ENCODE measurements around the gene CMTM6.
"Not testable (repeated sequence)": the region's sequence is repeated elsewhere in the genome, so short reads cannot be mapped to it uniquely, and the experiment has no call there.

Gene CMTM6

DNA sequence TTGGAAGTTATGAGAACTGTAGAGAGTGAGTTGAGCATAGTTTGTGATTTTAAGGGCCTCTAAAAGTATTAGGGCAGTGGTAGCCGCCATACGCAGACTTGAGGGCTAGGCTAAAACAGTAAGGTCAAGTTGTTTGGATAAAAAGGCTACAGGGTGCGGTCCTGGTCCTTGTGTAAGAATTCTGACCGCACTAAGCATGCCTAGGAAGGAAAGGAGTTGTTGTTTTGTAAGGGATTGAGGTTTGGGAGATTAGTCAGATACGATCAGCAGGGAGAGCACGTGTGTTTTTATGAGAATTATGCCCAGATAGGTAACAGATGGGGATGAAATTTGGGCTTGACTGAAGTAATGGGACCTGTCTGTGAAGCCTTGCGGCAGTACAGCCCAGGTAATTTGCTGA lies 39.2 kb downstream of the CMTM6 start:
- H3K36me3 ChIP-seq (ENCODE audit: control insufficient read depth in 1 of 2, insufficient read depth in 2 of 2, low read length in 2 of 2); H3K4me1 ChIP-seq (ENCODE audit: control insufficient read depth in 1 of 2, insufficient read depth in 2 of 2, low read length in 2 of 2); H3K9me3 ChIP-seq (ENCODE audit: control insufficient read depth in 1 of 2, low read length in 2 of 2); H3K27me3 ChIP-seq (ENCODE audit: low read depth, low read length); H3K4me3 ChIP-seq (ENCODE audit: low read depth in 1 of 2, low read length in 2 of 2); H3K27ac ChIP-seq (ENCODE audit: low read length): not testable (repeated sequence)

- H3K4me1 ChIP-seq (ENCODE audit: control insufficient read depth in 1 of 2, insufficient read depth in 2 of 2, low read length in 2 of 2); H3K27me3 ChIP-seq (ENCODE audit: low read depth, low read length); H3K36me3 ChIP-seq (ENCODE audit: control insufficient read depth in 1 of 2, insufficient read depth in 2 of 2, low read length in 2 of 2); H3K27ac ChIP-seq (ENCODE audit: low read length); H3K9me3 ChIP-seq (ENCODE audit: control insufficient read depth in 1 of 2, low read length in 2 of 2); H3K4me3 ChIP-seq (ENCODE audit: low read depth in 1 of 2, low read length in 2 of 2): not testable (repeated sequence)
Observed at GRCh38 chr3:32462191-32462986, 40.3 kb downstream of the CMTM6 start.

GRCh38 chr3:32460817-32461496 lies 41.7 kb downstream of the CMTM6 start:
- not testable (repeated sequence) for H3K4me1 ChIP-seq (ENCODE audit: control insufficient read depth in 1 of 2, insufficient read depth in 2 of 2, low read length in 2 of 2); H3K36me3 ChIP-seq (ENCODE audit: control insufficient read depth in 1 of 2, insufficient read depth in 2 of 2, low read length in 2 of 2); H3K27ac ChIP-seq (ENCODE audit: low read length); H3K9me3 ChIP-seq (ENCODE audit: control insufficient read depth in 1 of 2, low read length in 2 of 2); H3K4me3 ChIP-seq (ENCODE audit: low read depth in 1 of 2, low read length in 2 of 2); H3K27me3 ChIP-seq (ENCODE audit: low read depth, low read length)

DNA sequence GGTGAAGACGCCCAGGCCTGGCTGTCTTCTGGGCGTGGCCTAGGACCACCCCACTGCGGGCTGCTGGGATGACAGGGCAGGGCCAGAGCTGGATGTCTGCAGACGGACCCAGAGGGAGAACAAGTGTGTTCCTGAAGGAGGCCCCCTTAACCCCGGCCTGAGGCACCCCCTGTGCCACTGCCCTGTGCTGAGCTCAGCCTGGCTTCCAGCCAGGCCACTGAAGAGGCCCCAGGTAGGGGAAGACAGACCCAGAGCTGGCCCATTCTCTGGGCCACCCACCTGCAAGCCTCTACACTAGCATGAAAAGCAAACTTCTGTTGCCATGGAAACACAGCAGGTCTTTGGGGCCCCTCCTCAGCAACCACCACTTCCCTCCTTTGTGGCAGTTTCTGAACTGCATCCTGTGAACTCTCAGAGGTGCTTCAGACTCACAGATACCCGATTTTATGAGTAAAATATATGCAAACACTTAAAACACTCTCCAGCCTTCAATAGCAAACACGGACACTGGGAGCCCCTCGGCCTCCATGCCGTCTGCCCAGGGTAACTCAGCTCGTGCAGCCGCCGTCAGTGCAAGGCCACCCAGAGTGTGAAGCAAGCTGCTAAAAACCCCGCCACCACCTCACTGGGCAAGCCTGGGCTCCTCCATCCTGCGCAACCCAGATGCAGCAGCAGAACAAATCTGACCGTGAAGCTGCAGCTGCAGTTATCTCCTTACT lies 42.5 kb downstream of the CMTM6 start:
- H3K27ac ChIP-seq (ENCODE audit: low read length) = no peak overlapping the region
- H3K9me3 ChIP-seq (ENCODE audit: control insufficient read depth in 1 of 2, low read length in 2 of 2) = no peaks in the 10 kb centered on the region
- no peaks in the 10 kb centered on the region for H3K27me3 ChIP-seq (ENCODE audit: low read depth, low read length)
- H3K36me3 ChIP-seq (ENCODE audit: control insufficient read depth in 1 of 2, insufficient read depth in 2 of 2, low read length in 2 of 2) = no peaks in the 10 kb centered on the region
- no peak overlapping the region for H3K4me3 ChIP-seq (ENCODE audit: low read depth in 1 of 2, low read length in 2 of 2)
- peaks cover 0 to 5% of the 10 kb centered on the region in 2 donors for H3K4me1 ChIP-seq (ENCODE audit: control insufficient read depth in 1 of 2, insufficient read depth in 2 of 2, low read length in 2 of 2)

GRCh38 chr3:32459450-32459849 lies 43.2 kb downstream of the CMTM6 start:
- Histone ChIP-seq H3K4me3 (ENCODE audit: low read depth in 1 of 2, low read length in 2 of 2) (no peak overlapping the region), H3K27ac (ENCODE audit: low read length) (no peak overlapping the region), H3K27me3 (ENCODE audit: low read depth, low read length) (no peaks in the 10 kb centered on the region), H3K9me3 (ENCODE audit: control insufficient read depth in 1 of 2, low read length in 2 of 2) (no peaks in the 10 kb centered on the region), H3K4me1 (ENCODE audit: control insufficient read depth in 1 of 2, insufficient read depth in 2 of 2, low read length in 2 of 2) (peaks cover 0 to 12% of the 10 kb centered on the region in 2 donors), H3K36me3 (ENCODE audit: control insufficient read depth in 1 of 2, insufficient read depth in 2 of 2, low read length in 2 of 2) (no peaks in the 10 kb centered on the region)

GRCh38 chr3:32457971-32458471 lies 44.6 kb downstream of the CMTM6 start:
- peaks cover 0 to 17% of the 10 kb centered on the region in 2 donors for H3K4me1 ChIP-seq (ENCODE audit: control insufficient read depth in 1 of 2, insufficient read depth in 2 of 2, low read length in 2 of 2)
- H3K27me3 ChIP-seq (ENCODE audit: low read depth, low read length) = no peaks in the 10 kb centered on the region

GRCh38 chr3:32456429-32457130 lies 46.1 kb downstream of the CMTM6 start:
- Histone ChIP-seq H3K27me3 (ENCODE audit: low read depth, low read length) (no peaks in the 10 kb centered on the region), H3K36me3 (ENCODE audit: control insufficient read depth in 1 of 2, insufficient read depth in 2 of 2, low read length in 2 of 2) (no peaks in the 10 kb centered on the region), H3K27ac (ENCODE audit: low read length) (no peak overlapping the region), H3K4me3 (ENCODE audit: low read depth in 1 of 2, low read length in 2 of 2) (no peak overlapping the region), H3K4me1 (ENCODE audit: control insufficient read depth in 1 of 2, insufficient read depth in 2 of 2, low read length in 2 of 2) (peaks cover 0 to 17% of the 10 kb centered on the region in 2 donors), H3K9me3 (ENCODE audit: control insufficient read depth in 1 of 2, low read length in 2 of 2) (no peaks in the 10 kb centered on the region)

More at GRCh38 chr3:32457971-32458471, 44.6 kb downstream of the CMTM6 start:
- H3K36me3 ChIP-seq (ENCODE audit: control insufficient read depth in 1 of 2, insufficient read depth in 2 of 2, low read length in 2 of 2) = no peaks in the 10 kb centered on the region
- H3K9me3 ChIP-seq (ENCODE audit: control insufficient read depth in 1 of 2, low read length in 2 of 2) = no peaks in the 10 kb centered on the region
- no peak overlapping the region for H3K27ac ChIP-seq (ENCODE audit: low read length)
- no peak overlapping the region for H3K4me3 ChIP-seq (ENCODE audit: low read depth in 1 of 2, low read length in 2 of 2)

GRCh38 chr3:32455609-32456428 lies 46.8 kb downstream of the CMTM6 start:
- Histone ChIP-seq H3K4me1 (ENCODE audit: control insufficient read depth in 1 of 2, insufficient read depth in 2 of 2, low read length in 2 of 2) (peaks cover 0 to 17% of the 10 kb centered on the region in 2 donors), H3K27ac (ENCODE audit: low read length) (no peak overlapping the region), H3K4me3 (ENCODE audit: low read depth in 1 of 2, low read length in 2 of 2) (no peak overlapping the region)

DNA sequence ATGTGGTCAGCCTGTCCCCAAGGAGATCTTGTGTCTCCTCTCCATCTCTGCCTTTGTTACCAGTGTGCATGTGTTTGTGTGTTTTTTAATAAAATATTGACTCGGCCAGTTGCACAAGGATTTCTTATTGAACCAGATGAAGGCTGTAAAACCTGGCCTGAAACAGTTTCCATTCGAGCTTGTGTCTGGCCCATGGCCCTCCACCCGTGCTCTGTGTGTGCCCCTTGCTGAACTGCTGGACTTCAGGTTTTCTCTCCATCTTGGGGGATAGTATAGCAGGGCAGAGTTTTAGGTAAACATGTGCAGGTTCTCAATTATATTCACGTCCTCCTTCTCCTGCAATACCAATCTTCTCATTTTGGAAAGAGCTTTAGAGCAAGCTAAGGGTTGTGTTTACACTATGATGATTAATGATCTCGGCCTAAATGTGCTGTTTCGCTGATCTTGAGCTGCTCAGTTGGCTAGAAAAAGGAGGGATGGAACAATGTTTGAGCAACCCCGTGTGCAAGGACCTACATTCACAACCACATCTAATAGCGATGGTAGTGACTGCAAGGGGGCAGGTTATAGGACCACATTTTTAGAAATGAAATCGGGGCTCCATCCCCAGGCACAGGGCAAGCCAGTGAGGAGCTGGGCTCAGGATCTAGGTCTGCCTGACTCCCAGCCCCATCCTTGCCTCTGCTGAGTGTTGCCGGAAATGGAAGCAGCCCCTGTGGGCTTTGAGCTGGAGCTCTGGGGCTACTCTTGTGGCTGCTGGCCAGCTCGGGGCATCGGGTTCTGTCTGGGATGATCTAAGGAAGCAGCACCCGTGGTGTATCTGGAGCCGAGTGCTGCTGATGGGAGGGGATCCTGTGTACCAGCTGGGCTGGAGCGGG lies 47.7 kb downstream of the CMTM6 start:
- no peaks in the 10 kb centered on the region for H3K27me3 ChIP-seq (ENCODE audit: low read depth, low read length)
- H3K4me1 ChIP-seq (ENCODE audit: control insufficient read depth in 1 of 2, insufficient read depth in 2 of 2, low read length in 2 of 2) = peaks cover 0 to 17% of the 10 kb centered on the region in 2 donors
- no peaks in the 10 kb centered on the region for H3K9me3 ChIP-seq (ENCODE audit: control insufficient read depth in 1 of 2, low read length in 2 of 2)
- H3K27ac ChIP-seq (ENCODE audit: low read length) = no peak overlapping the region
- no peaks in the 10 kb centered on the region for H3K36me3 ChIP-seq (ENCODE audit: control insufficient read depth in 1 of 2, insufficient read depth in 2 of 2, low read length in 2 of 2)
- H3K4me3 ChIP-seq (ENCODE audit: low read depth in 1 of 2, low read length in 2 of 2) = peak overlapping the region in 1 of 2 donors; percentile 13

More at GRCh38 chr3:32455609-32456428, 46.8 kb downstream of the CMTM6 start:
- Histone ChIP-seq H3K36me3 (ENCODE audit: control insufficient read depth in 1 of 2, insufficient read depth in 2 of 2, low read length in 2 of 2) (no peaks in the 10 kb centered on the region), H3K27me3 (ENCODE audit: low read depth, low read length) (no peaks in the 10 kb centered on the region), H3K9me3 (ENCODE audit: control insufficient read depth in 1 of 2, low read length in 2 of 2) (no peaks in the 10 kb centered on the region)

- no peak overlapping the region for H3K4me3 ChIP-seq (ENCODE audit: low read depth in 1 of 2, low read length in 2 of 2)
- H3K36me3 ChIP-seq (ENCODE audit: control insufficient read depth in 1 of 2, insufficient read depth in 2 of 2, low read length in 2 of 2) = no peaks in the 10 kb centered on the region
- no peaks in the 10 kb centered on the region for H3K27me3 ChIP-seq (ENCODE audit: low read depth, low read length)
- H3K9me3 ChIP-seq (ENCODE audit: control insufficient read depth in 1 of 2, low read length in 2 of 2) = no peaks in the 10 kb centered on the region
- no peak overlapping the region for H3K27ac ChIP-seq (ENCODE audit: low read length)
- H3K4me1 ChIP-seq (ENCODE audit: control insufficient read depth in 1 of 2, insufficient read depth in 2 of 2, low read length in 2 of 2) = peaks cover 0 to 17% of the 10 kb centered on the region in 2 donors
Observed at GRCh38 chr3:32454111-32454510, 48.5 kb downstream of the CMTM6 start.
